Trophoblast cell (in vitro differentiated cells and primary cell): Measurements from ENCODE around the gene SETDB1.

Experiments used
- DNase-seq, 2 donors: peaks; one replicate each; pipeline ENCODE4 v3.0.0-alpha.2; 2016
- H2AFZ ChIP-seq: 2 replicates; pipeline ENCODE4 v1.6.1; 2013; ENCODE audit warnings: low read length, moderate library complexity, mild to moderate bottlenecking; ENCODE audit not compliant: insufficient read depth, poor library complexity
- H2AK5ac ChIP-seq: 2 replicates; pipeline ENCODE4 v1.6.1; 2013; ENCODE audit warnings: mild to moderate bottlenecking, low read length
- H2BK120ac ChIP-seq: 2 replicates; pipeline ENCODE4 v1.6.1; 2013; ENCODE audit warnings: low read length, mild to moderate bottlenecking, moderate library complexity; ENCODE audit not compliant: insufficient read depth, poor library complexity
- H2BK12ac ChIP-seq: 2 replicates; pipeline ENCODE4 v1.6.1; 2013; ENCODE audit warnings: mild to moderate bottlenecking, low read length, moderate library complexity
- H2BK5ac ChIP-seq: 2 replicates; pipeline ENCODE4 v1.6.1; 2013; ENCODE audit warnings: low read length, low read depth, moderate library complexity, mild to moderate bottlenecking; ENCODE audit not compliant: poor library complexity
- H3K14ac ChIP-seq: 2 replicates; pipeline ENCODE4 v1.6.1; 2013; ENCODE audit warnings: mild to moderate bottlenecking, low read length
- H3K18ac ChIP-seq: 2 replicates; pipeline ENCODE4 v1.6.1; 2013; ENCODE audit warnings: mild to moderate bottlenecking, low read length
- H3K23ac ChIP-seq: 2 replicates; pipeline ENCODE4 v1.6.1; 2013; ENCODE audit warnings: low read length
- H3K27ac ChIP-seq: 2 replicates; pipeline ENCODE4 v1.5.1; 2013; ENCODE audit warnings: low read depth, mild to moderate bottlenecking, inconsistent platforms, low read length, moderate library complexity
- H3K27me3 ChIP-seq: 2 replicates; pipeline ENCODE4 v1.6.1; 2013; ENCODE audit warnings: inconsistent platforms, mild to moderate bottlenecking, low read length, moderate library complexity; ENCODE audit not compliant: insufficient read depth
- H3K36me3 ChIP-seq, 2 experiments: 1 replicate in 1 of 2; 2 replicates in 1 of 2; pipeline ENCODE4 v1.6.1; 2013; ENCODE audit warnings: low read length in 2 of 2, mild to moderate bottlenecking in 2 of 2, moderate library complexity in 1 of 2; ENCODE audit not compliant: insufficient read depth in 2 of 2, control insufficient read depth in 1 of 2
- H3K4ac ChIP-seq: 2 replicates; pipeline ENCODE4 v1.6.1; 2013; ENCODE audit warnings: low read depth, mild to moderate bottlenecking, low read length, moderate library complexity
- H3K4me1 ChIP-seq, 2 experiments: 1 replicate in 1 of 2; 2 replicates in 1 of 2; pipeline ENCODE4 v1.6.1; 2013; ENCODE audit warnings: low read length in 2 of 2, mild to moderate bottlenecking in 2 of 2, moderate library complexity in 1 of 2; ENCODE audit not compliant: insufficient read depth in 2 of 2, control insufficient read depth in 1 of 2
- H3K4me2 ChIP-seq: 2 replicates; pipeline ENCODE4 v1.6.1; 2013; ENCODE audit warnings: inconsistent platforms, mild to moderate bottlenecking, low read length, moderate library complexity
- H3K4me3 ChIP-seq: 2 replicates; pipeline ENCODE4 v1.5.1; 2013; ENCODE audit warnings: mild to moderate bottlenecking, low read depth, low read length, inconsistent platforms
- H3K79me1 ChIP-seq: one replicate; pipeline ENCODE4 v1.6.1; 2013; ENCODE audit warnings: low read length
- H3K79me2 ChIP-seq: 2 replicates; pipeline ENCODE4 v1.6.1; 2013; ENCODE audit warnings: low read length, mild to moderate bottlenecking; ENCODE audit not compliant: control insufficient read depth, insufficient read depth, poor library complexity
- H3K9ac ChIP-seq: 2 replicates; pipeline ENCODE4 v1.6.1; 2013; ENCODE audit warnings: mild to moderate bottlenecking, low read length
- H3K9me3 ChIP-seq: 2 replicates; pipeline ENCODE4 v1.6.1; 2013; ENCODE audit warnings: low read depth, mild to moderate bottlenecking, control low read depth, inconsistent platforms, low read length; ENCODE audit not compliant: insufficient read depth
- H4K12ac ChIP-seq: 2 replicates; pipeline ENCODE4 v1.6.1; 2013; ENCODE audit warnings: low read depth, mild to moderate bottlenecking, low read length, moderate library complexity
- H4K8ac ChIP-seq: 2 replicates; pipeline ENCODE4 v1.6.1; 2013; ENCODE audit warnings: low read depth, mild to moderate bottlenecking, low read length, moderate library complexity
- H4K91ac ChIP-seq: one replicate; pipeline ENCODE4 v1.6.1; 2013; ENCODE audit warnings: low read depth, mild to moderate bottlenecking, low read length, moderate library complexity
- WGBS: extraction: QIAGEN DNeasy Blood & Tissue Kit; methylation state at CpG from one replicate; pipeline ENCODE4 v1.1.7; 2013; ENCODE audit warnings: missing lambda C conversion rate; ENCODE audit not compliant: insufficient read length, insufficient coverage; ENCODE audit errors: extremely low coverage; 5-methylcytosine and 5-hydroxymethylcytosine counted together

The SETDB1 gene

GRCh38 chr1:151001602-151002001 is 75.4 kb downstream of the SETDB1 start:
- Histone ChIP-seq H3K14ac (no peak overlapping the region), H3K9me3 (no peaks in the 10 kb centered on the region), H3K79me1 (no peaks in the 10 kb centered on the region), H4K8ac (no peak overlapping the region), H3K4ac (no peak overlapping the region), H2BK12ac (no peak overlapping the region), H3K4me1 (peaks cover 6% of the 10 kb centered on the region in 2 experiments), H4K91ac (no peak overlapping the region), H3K36me3 (peaks cover 2% of the 10 kb centered on the region in 2 experiments), H2BK120ac (no peak overlapping the region), H2AFZ (no peak overlapping the region), H2AK5ac (no peak overlapping the region), H3K4me3 (no peak overlapping the region), H3K79me2 (no peaks in the 10 kb centered on the region), H3K4me2 (no peak overlapping the region), H3K9ac (no peak overlapping the region), H2BK5ac (no peak overlapping the region), H3K27ac (no peak overlapping the region), H3K18ac (no peak overlapping the region), H4K12ac (no peak overlapping the region), H3K23ac (no peak overlapping the region), H3K27me3 (no peaks in the 10 kb centered on the region)
- no peak for DNase-seq
- WGBS: no CpG with 5 or more reads among the region's 4 CpGs

GRCh38 chr1:151002051-151002450 is 75.9 kb downstream of the SETDB1 start:
- WGBS: no CpG with 5 or more reads among the region's 3 CpGs
- Histone ChIP-seq H3K23ac (no peak overlapping the region), H3K79me2 (no peaks in the 10 kb centered on the region), H2AFZ (no peak overlapping the region), H3K4ac (no peak overlapping the region), H3K14ac (no peak overlapping the region), H3K9ac (no peak overlapping the region), H3K18ac (no peak overlapping the region), H4K91ac (no peak overlapping the region), H3K36me3 (peaks cover under 1 to 2% of the 10 kb centered on the region in 2 experiments), H3K27me3 (no peaks in the 10 kb centered on the region), H3K79me1 (no peaks in the 10 kb centered on the region), H3K9me3 (no peaks in the 10 kb centered on the region), H2BK12ac (no peak overlapping the region), H3K4me1 (peaks cover 6% of the 10 kb centered on the region in 2 experiments), H4K8ac (no peak overlapping the region), H3K4me2 (no peak overlapping the region), H3K4me3 (no peak overlapping the region), H2BK5ac (no peak overlapping the region), H2AK5ac (no peak overlapping the region), H3K27ac (no peak overlapping the region), H4K12ac (no peak overlapping the region), H2BK120ac (no peak overlapping the region)
- no peak for DNase-seq

GRCh38 chr1:151002611-151003010 is 76.4 kb downstream of the SETDB1 start:
- Histone ChIP-seq H3K9ac (no peak overlapping the region), H3K14ac (no peak overlapping the region), H3K18ac (no peak overlapping the region), H2AK5ac (no peak overlapping the region), H3K36me3 (peaks cover 0 to 2% of the 10 kb centered on the region in 2 experiments), H2AFZ (no peak overlapping the region), H4K8ac (no peak overlapping the region), H3K23ac (no peak overlapping the region), H3K27me3 (no peaks in the 10 kb centered on the region), H4K12ac (no peak overlapping the region), H3K27ac (no peak overlapping the region), H4K91ac (no peak overlapping the region), H3K79me1 (no peaks in the 10 kb centered on the region), H2BK5ac (no peak overlapping the region), H3K4me1 (peaks cover 6% of the 10 kb centered on the region in 2 experiments), H2BK120ac (no peak overlapping the region), H3K4me2 (no peak overlapping the region), H3K79me2 (no peaks in the 10 kb centered on the region), H2BK12ac (no peak overlapping the region), H3K9me3 (no peaks in the 10 kb centered on the region), H3K4me3 (no peak overlapping the region), H3K4ac (no peak overlapping the region)
- whole genome bisulfite sequencing: no CpG with 5 or more reads among the region's 2 CpGs
- DNase-seq: no peak

DNA sequence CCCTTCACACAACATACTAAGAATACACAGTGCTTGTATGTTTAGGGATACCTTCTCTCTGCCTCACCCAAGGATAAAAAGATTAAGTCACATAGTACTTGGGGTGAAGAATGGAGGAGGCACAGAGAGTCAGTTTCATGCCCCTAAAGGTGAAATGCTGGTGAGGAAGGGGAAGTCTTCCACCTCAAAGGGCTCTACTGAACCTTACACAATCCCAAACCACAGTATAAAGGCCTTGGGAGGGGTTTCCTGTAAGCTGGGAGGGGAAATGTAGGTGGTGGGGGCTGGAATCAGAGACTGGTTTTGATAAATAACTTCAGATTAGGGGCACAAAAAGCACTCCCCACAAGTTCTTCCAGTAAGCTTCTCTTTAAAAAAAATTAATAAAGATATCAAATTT is 77.0 kb downstream of the SETDB1 start:
- Histone ChIP-seq H3K27ac (no peak overlapping the region), H3K9me3 (no peaks in the 10 kb centered on the region), H3K4me2 (no peak overlapping the region), H3K18ac (no peak overlapping the region), H3K36me3 (no peaks in the 10 kb centered on the region), H3K4ac (no peak overlapping the region), H3K4me1 (peaks cover 6% of the 10 kb centered on the region in 2 experiments), H2BK120ac (no peak overlapping the region), H2BK12ac (no peak overlapping the region), H3K23ac (no peak overlapping the region), H3K79me1 (no peaks in the 10 kb centered on the region), H3K27me3 (no peaks in the 10 kb centered on the region), H4K12ac (no peak overlapping the region), H3K79me2 (no peaks in the 10 kb centered on the region), H4K91ac (no peak overlapping the region), H2AK5ac (no peak overlapping the region), H3K9ac (no peak overlapping the region), H2AFZ (no peak overlapping the region), H3K4me3 (no peak overlapping the region), H3K14ac (no peak overlapping the region), H4K8ac (no peak overlapping the region), H2BK5ac (no peak overlapping the region)
- no peak for DNase-seq
